GM18499 (cell line): ENCODE data around the gene ZNF524.

Source experiments
- ATAC-seq: cut with Tn5 transposase; IDR thresholded peaks from one replicate; pipeline ENCODE4 v1.9.1; 2021; ENCODE audit warnings: moderate number of reproducible peaks; ENCODE audit not compliant: insufficient read depth, unreplicated experiment

Gene ZNF524

DNA sequence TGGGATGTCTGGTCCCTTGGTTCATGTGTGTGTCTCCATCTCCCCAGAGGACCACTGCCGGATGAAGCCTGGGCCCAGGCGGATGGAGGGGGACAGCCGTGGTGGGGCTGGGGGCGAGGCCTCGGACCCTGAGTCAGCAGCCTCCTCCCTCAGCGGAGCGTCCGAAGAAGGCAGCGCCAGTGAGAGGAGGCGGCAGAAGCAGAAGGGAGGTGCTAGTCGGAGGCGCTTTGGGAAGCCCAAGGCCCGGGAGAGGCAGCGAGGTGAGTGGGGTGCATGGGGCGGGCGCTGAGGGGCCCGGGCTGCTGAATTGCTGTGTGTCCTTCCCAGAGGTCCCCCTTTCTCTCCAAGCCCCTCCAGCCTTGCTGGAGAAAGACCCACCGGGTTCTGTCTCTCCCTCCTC is 51.1 kb downstream of the ZNF524 start:
- no peak for ATAC-seq

DNA sequence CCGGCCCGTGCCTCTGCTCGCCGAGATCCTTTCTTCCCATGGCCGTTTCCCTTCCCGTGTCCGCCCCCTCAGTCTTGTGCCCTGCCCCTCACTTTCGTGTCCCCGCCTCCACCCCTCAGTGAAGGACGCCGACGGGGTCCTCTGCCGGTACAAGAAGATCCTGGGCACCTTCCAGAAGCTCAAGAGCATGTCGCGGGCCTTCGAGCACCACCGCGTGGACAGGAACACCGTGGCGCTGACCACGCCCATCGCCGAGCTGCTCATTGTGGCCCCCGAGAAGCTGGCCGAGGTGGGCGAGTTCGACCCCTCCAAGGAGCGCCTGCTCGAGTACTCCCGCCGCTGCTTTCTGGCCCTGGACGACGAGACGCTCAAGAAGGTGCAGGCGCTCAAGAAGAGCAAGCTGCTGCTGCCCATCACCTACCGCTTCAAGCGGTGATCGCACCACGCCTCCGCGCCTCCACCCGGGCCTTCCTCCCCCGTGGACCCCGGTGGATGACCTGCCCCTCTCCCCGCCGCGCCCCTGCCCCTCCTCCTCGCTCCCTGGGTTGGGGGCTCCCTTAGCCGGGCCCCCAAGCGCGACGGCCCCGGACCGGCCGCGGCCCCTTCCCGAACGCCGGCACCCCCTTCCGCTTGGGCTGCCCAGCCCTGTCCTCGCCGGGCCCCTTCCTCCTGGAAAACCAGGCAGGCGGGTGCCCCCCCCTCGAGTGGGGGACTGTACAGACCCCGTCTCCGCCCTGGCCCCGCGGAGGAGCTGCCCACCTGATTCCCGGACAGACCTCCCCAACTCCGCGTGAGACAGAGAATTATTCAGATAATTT is 52.4 kb downstream of the ZNF524 start:
- no peak for ATAC-seq
